ENCODE results near the gene RHEB. TPM values are rescaled to one million over a fixed set of nuclear protein-coding genes. Genes with fewer than 3 reads are reported as not detected.

The RHEB gene
- total and polyA plus RNA-seq, 4 experiments from 2014 or later, result 40.8 to 83.2 (median 64.1) TPM

- peak overlapping the region in 6 of 8 donors; percentile 18 to 72 (median 50) for H3K4me3 Mint-ChIP-seq
- peaks cover 43 to 68% of the 10 kb centered on the region in 2 donors for H3K36me3 Mint-ChIP-seq
- ChIA-PET POLR2A (ENCODE audit: partially characterized antibody) (no interaction called here), CTCF (ENCODE audit: partially characterized antibody) (interaction anchor here (1.8 to 2.0 kb wide), 2 partner anchors 12 to 25 kb away, joined by 4 read pairs; no protein-coding TSS in a partner anchor)
- peak overlapping the region; percentile 42 to 83 (median 73) for H3K27ac Mint-ChIP-seq
- peaks cover 0 to 1% (median 0%) of the 10 kb centered on the region in 8 donors for H3K9me3 Mint-ChIP-seq
- H3K4me1 Mint-ChIP-seq, result peaks cover 39 to 75% (median 46%) of the 10 kb centered on the region in 4 donors
- no peak overlapping the region for H3K27ac ChIP-seq (ENCODE audit: low read depth, low read length)
- DNase-seq, result no peak
- no peaks in the 10 kb centered on the region for H3K27me3 ChIP-seq (ENCODE audit: insufficient read depth, low read length)
- intact Hi-C loops (cut with micrococcal nuclease), result no loop called here
- no peaks in the 10 kb centered on the region for H3K9me3 ChIP-seq (ENCODE audit: control insufficient read depth in 1 of 2, low read length in 2 of 2)
- peaks cover 38% of the 10 kb centered on the region for H3K4me1 ChIP-seq (ENCODE audit: insufficient read depth, low read length)
- peaks cover 32% of the 10 kb centered on the region for H3K36me3 ChIP-seq (ENCODE audit: insufficient read depth, low read length)
- H3K27me3 Mint-ChIP-seq, result no peaks in the 10 kb centered on the region
- H3K4me3 ChIP-seq (ENCODE audit: low read length in 2 of 2), result no peak overlapping the region
Observed at GRCh38 chr7:151472644-151473380, 46.9 kb downstream of the RHEB start.

GRCh38 chr7:151470711-151471110, 49.0 kb downstream of the RHEB start:
- no peak for DNase-seq
- Mint-ChIP-seq H3K9me3 (peaks cover 0 to 1% (median 0%) of the 10 kb centered on the region in 8 donors), H3K27me3 (no peaks in the 10 kb centered on the region), H3K36me3 (peaks cover 59 to 69% of the 10 kb centered on the region in 2 donors), H3K27ac (peak overlapping the region in 3 of 7 donors; percentile 22 to 54 (median 29)), H3K4me3 (peak overlapping the region in 1 of 8 donors; percentile 18), H3K4me1 (peaks cover 37 to 65% (median 46%) of the 10 kb centered on the region in 4 donors)
- no peak overlapping the region for H3K27ac ChIP-seq (ENCODE audit: low read depth, low read length)
- POLR2A ChIA-PET (ENCODE audit: partially characterized antibody), result interaction anchor here (1.3 kb wide), 1 partner anchor 21 kb away, joined by 3 read pairs; no protein-coding TSS in a partner anchor
- H3K36me3 ChIP-seq (ENCODE audit: insufficient read depth, low read length), result peaks cover 26% of the 10 kb centered on the region
- CTCF ChIA-PET (ENCODE audit: partially characterized antibody), result interaction anchor here (0.6 to 1.0 kb wide), 3 partner anchors 8 to 156 kb away, joined by 3 to 4 read pairs (median 3); no protein-coding TSS in a partner anchor
- intact Hi-C loops (cut with micrococcal nuclease), result no loop called here
- no peaks in the 10 kb centered on the region for H3K9me3 ChIP-seq (ENCODE audit: control insufficient read depth in 1 of 2, low read length in 2 of 2)
- H3K4me3 ChIP-seq (ENCODE audit: low read length in 2 of 2), result no peak overlapping the region
- H3K27me3 ChIP-seq (ENCODE audit: insufficient read depth, low read length), result no peaks in the 10 kb centered on the region
- H3K4me1 ChIP-seq (ENCODE audit: insufficient read depth, low read length), result peaks cover 38% of the 10 kb centered on the region

- H3K9me3 ChIP-seq (ENCODE audit: control insufficient read depth in 1 of 2, low read length in 2 of 2), result no peaks in the 10 kb centered on the region
- peaks cover 26% of the 10 kb centered on the region for H3K36me3 ChIP-seq (ENCODE audit: insufficient read depth, low read length)
- POLR2A ChIA-PET (ENCODE audit: partially characterized antibody), result no interaction called here
- H3K4me1 Mint-ChIP-seq, result peaks cover 35 to 62% (median 45%) of the 10 kb centered on the region in 4 donors
- H3K4me3 Mint-ChIP-seq, result peak overlapping the region in 4 of 8 donors; percentile 12 to 58 (median 36)
- no peak for DNase-seq
- peaks cover 0 to 8% (median under 1%) of the 10 kb centered on the region in 8 donors for H3K9me3 Mint-ChIP-seq
- CTCF ChIA-PET (ENCODE audit: partially characterized antibody), result no interaction called here
- H3K27me3 ChIP-seq (ENCODE audit: insufficient read depth, low read length), result no peaks in the 10 kb centered on the region
- peak overlapping the region in 6 of 7 donors; percentile 13 to 92 (median 76) for H3K27ac Mint-ChIP-seq
- H3K36me3 Mint-ChIP-seq, result peaks cover 70 to 80% of the 10 kb centered on the region in 2 donors
- intact Hi-C loops (cut with micrococcal nuclease), result no loop called here
- H3K4me1 ChIP-seq (ENCODE audit: insufficient read depth, low read length), result peaks cover 38% of the 10 kb centered on the region
- no peaks in the 10 kb centered on the region for H3K27me3 Mint-ChIP-seq
- no peak overlapping the region for H3K27ac ChIP-seq (ENCODE audit: low read depth, low read length)
- H3K4me3 ChIP-seq (ENCODE audit: low read length in 2 of 2), result no peak overlapping the region
Observed at GRCh38 chr7:151469281-151469680, 50.4 kb downstream of the RHEB start.

GRCh38 chr7:151468217-151469018, 51.3 kb downstream of the RHEB start:
- Histone ChIP-seq H3K36me3 (ENCODE audit: insufficient read depth, low read length) (peaks cover 26% of the 10 kb centered on the region), H3K4me1 (ENCODE audit: insufficient read depth, low read length) (peaks cover 37% of the 10 kb centered on the region), H3K9me3 (ENCODE audit: control insufficient read depth in 1 of 2, low read length in 2 of 2) (peaks cover 0 to 6% of the 10 kb centered on the region in 2 donors), H3K4me3 (ENCODE audit: low read length in 2 of 2) (no peak overlapping the region), H3K27me3 (ENCODE audit: insufficient read depth, low read length) (no peaks in the 10 kb centered on the region), H3K27ac (ENCODE audit: low read depth, low read length) (no peak overlapping the region)
- peak in 3 of 5 donors; percentile 13 to 39 (median 30) for DNase-seq
- H3K27ac Mint-ChIP-seq, result peak overlapping the region; percentile 65 to 96 (median 85)
- peaks cover 3 to 15% (median 7%) of the 10 kb centered on the region in 8 donors for H3K9me3 Mint-ChIP-seq
- peak overlapping the region in 3 of 8 donors; percentile 11 to 32 (median 14) for H3K4me3 Mint-ChIP-seq
- H3K4me1 Mint-ChIP-seq, result peaks cover 30 to 56% (median 39%) of the 10 kb centered on the region in 4 donors
- H3K36me3 Mint-ChIP-seq, result peaks cover 73 to 79% of the 10 kb centered on the region in 2 donors
- H3K27me3 Mint-ChIP-seq, result no peaks in the 10 kb centered on the region
- intact Hi-C loops (cut with micrococcal nuclease), result no loop called here
- ChIA-PET CTCF (ENCODE audit: partially characterized antibody) (no interaction called here), POLR2A (ENCODE audit: partially characterized antibody) (interaction anchor here (0.8 kb wide), 1 partner anchor 117 kb away, joined by 3 read pairs; no protein-coding TSS in a partner anchor)

GRCh38 chr7:151465169-151465568, 54.5 kb downstream of the RHEB start:
- H3K36me3 Mint-ChIP-seq, result peaks cover 68 to 71% of the 10 kb centered on the region in 2 donors

GRCh38 chr7:151462306-151462779, 57.4 kb downstream of the RHEB start:
- Histone ChIP-seq H3K4me1 (ENCODE audit: insufficient read depth, low read length) (no peaks in the 10 kb centered on the region), H3K4me3 (ENCODE audit: low read length in 2 of 2) (no peak overlapping the region), H3K9me3 (ENCODE audit: control insufficient read depth in 1 of 2, low read length in 2 of 2) (peaks cover 0 to 18% of the 10 kb centered on the region in 2 donors), H3K27me3 (ENCODE audit: insufficient read depth, low read length) (no peaks in the 10 kb centered on the region), H3K27ac (ENCODE audit: low read depth, low read length) (no peak overlapping the region), H3K36me3 (ENCODE audit: insufficient read depth, low read length) (peaks cover under 1% of the 10 kb centered on the region)
- Mint-ChIP-seq H3K27ac (peak overlapping the region in 1 of 7 donors; percentile 2), H3K4me3 (no peak overlapping the region), H3K36me3 (peaks cover 41 to 44% of the 10 kb centered on the region in 2 donors), H3K4me1 (peaks cover 0 to 2% (median under 1%) of the 10 kb centered on the region in 4 donors), H3K27me3 (peaks cover 0 to 2% of the 10 kb centered on the region in 2 donors), H3K9me3 (peaks cover 6 to 45% (median 20%) of the 10 kb centered on the region in 8 donors)
- intact Hi-C loops (cut with micrococcal nuclease), result no loop called here
- DNase-seq, result no peak
- ChIA-PET POLR2A (ENCODE audit: partially characterized antibody) (no interaction called here), CTCF (ENCODE audit: partially characterized antibody) (interaction anchor here (1.3 to 1.9 kb wide), 3 partner anchors 9 to 13 kb away, joined by 3 to 7 read pairs (median 3); no protein-coding TSS in a partner anchor)

More at GRCh38 chr7:151465169-151465568, 54.5 kb downstream of the RHEB start:
- intact Hi-C loops (cut with micrococcal nuclease), result no loop called here
- Mint-ChIP-seq H3K27me3 (no peaks in the 10 kb centered on the region), H3K4me3 (no peak overlapping the region), H3K9me3 (peaks cover 6 to 45% (median 21%) of the 10 kb centered on the region in 8 donors), H3K27ac (peak overlapping the region in 1 of 7 donors; percentile 17), H3K4me1 (peaks cover 17 to 28% (median 19%) of the 10 kb centered on the region in 4 donors)
- Histone ChIP-seq H3K4me1 (ENCODE audit: insufficient read depth, low read length) (peaks cover 17% of the 10 kb centered on the region), H3K36me3 (ENCODE audit: insufficient read depth, low read length) (peaks cover 17% of the 10 kb centered on the region), H3K27me3 (ENCODE audit: insufficient read depth, low read length) (no peaks in the 10 kb centered on the region), H3K4me3 (ENCODE audit: low read length in 2 of 2) (no peak overlapping the region), H3K9me3 (ENCODE audit: control insufficient read depth in 1 of 2, low read length in 2 of 2) (peaks cover 0 to 18% of the 10 kb centered on the region in 2 donors), H3K27ac (ENCODE audit: low read depth, low read length) (no peak overlapping the region)
- POLR2A ChIA-PET (ENCODE audit: partially characterized antibody), result no interaction called here
- DNase-seq, result no peak
- CTCF ChIA-PET (ENCODE audit: partially characterized antibody), result interaction anchor here (1.9 kb wide), 1 partner anchor 8 kb away, joined by 4 read pairs; no protein-coding TSS in a partner anchor

Measured in CD4-positive, alpha-beta memory T cell (primary cell).